WTC11 (cell line): ENCODE measurements around the gene MICAL2. TPM values are rescaled to one million over a fixed set of nuclear protein-coding genes. Genes with fewer than 3 reads are reported as not detected.

Source experiments
- ATAC-seq: fragments of 200-7000 bp; cut with Tn5 transposase; 2 replicates; pipeline ENCODE4 v1.10.0; 2021; ENCODE audit warnings: mild to moderate bottlenecking, moderate library complexity
- CTCF ChIA-PET: fragments of 300-600 bp; sonication (Branson Sonifier 250); formaldehyde crosslinking; loops from one replicate; lab custom pipeline; 2021; ENCODE audit warnings: antibody characterized with exemption; lab: Charles Lee
- POLR2A ChIA-PET: fragments of 350-600 bp; sonication (Branson Sonifier 250); formaldehyde crosslinking; loops from one replicate; lab custom pipeline; 2021; ENCODE audit warnings: antibody characterized with exemption; lab: Charles Lee
- DNase-seq: peaks from one replicate; pipeline ENCODE4 v3.0.0; 2021; ENCODE audit warnings: low spot score
- H3K27ac Mint-ChIP-seq: 2 replicates; pipeline ENCODE4 v1.8.0; 2021; ENCODE audit warnings: mixed read lengths
- H3K27me3 Mint-ChIP-seq: 2 replicates; pipeline ENCODE4 v1.8.0; 2021; ENCODE audit warnings: low read depth, mild to moderate bottlenecking, moderate library complexity, mixed read lengths
- H3K36me3 Mint-ChIP-seq: 2 replicates; pipeline ENCODE4 v1.8.0; 2021; ENCODE audit warnings: mixed read lengths
- H3K4me1 Mint-ChIP-seq: 2 replicates; pipeline ENCODE4 v1.8.0; 2022; ENCODE audit warnings: mixed read lengths
- H3K4me3 Mint-ChIP-seq: 2 replicates; pipeline ENCODE4 v1.8.0; 2021; ENCODE audit warnings: mild to moderate bottlenecking, moderate library complexity, mixed read lengths
- H3K9me3 Mint-ChIP-seq: 2 replicates; pipeline ENCODE4 v1.8.0; 2021; ENCODE audit warnings: mixed read lengths
- ETV6 ChIP-seq: sonication (generic); formaldehyde crosslinking; IDR thresholded peaks from 2 replicates; pipeline ENCODE4 v1.8.1; 2022; ENCODE audit warnings: mild to moderate bottlenecking, missing genetic modification reagents
- GTF2I ChIP-seq: fragments of 250-450 bp; sonication (Bioruptor Pico); conservative IDR thresholded peaks from 2 replicates; pipeline ENCODE4 v1.4.0; 2021; ENCODE audit warnings: mild to moderate bottlenecking
- IRF1 ChIP-seq: sonication (generic); formaldehyde crosslinking; IDR thresholded peaks from 2 replicates; pipeline ENCODE4 v1.8.0; 2023; ENCODE audit warnings: missing genetic modification reagents
- IRF2 ChIP-seq: sonication (generic); formaldehyde crosslinking; IDR thresholded peaks from 2 replicates; pipeline ENCODE4 v1.8.0; 2022; ENCODE audit warnings: low read depth, missing genetic modification reagents, borderline replicate concordance
- MXD4 ChIP-seq: fragments of 250-450 bp; sonication (Bioruptor Pico); IDR thresholded peaks from 2 replicates; pipeline ENCODE4 v1.8.0; 2021; ENCODE audit warnings: mild to moderate bottlenecking, moderate library complexity, borderline replicate concordance
- NFE2L1 ChIP-seq: sonication (generic); formaldehyde crosslinking; IDR thresholded peaks from 2 replicates; pipeline ENCODE4 v1.8.1; 2023; ENCODE audit warnings: missing genetic modification reagents
- NR1H2 ChIP-seq: sonication (generic); formaldehyde crosslinking; IDR thresholded peaks from 2 replicates; pipeline ENCODE4 v1.9.0; 2021; ENCODE audit warnings: mild to moderate bottlenecking, moderate library complexity, missing genetic modification reagents
- NR3C1 ChIP-seq: sonication (generic); formaldehyde crosslinking; conservative IDR thresholded peaks from 2 replicates; pipeline ENCODE4 v1.8.1; 2023; ENCODE audit warnings: low read depth, mild to moderate bottlenecking, missing genetic modification reagents
- ZNF121 ChIP-seq: sonication (generic); formaldehyde crosslinking; IDR thresholded peaks from 2 replicates; pipeline ENCODE4 v1.8.0; 2023; ENCODE audit warnings: missing genetic modification reagents
- ZNF138 ChIP-seq: sonication (generic); formaldehyde crosslinking; conservative IDR thresholded peaks from 2 replicates; pipeline ENCODE4 v1.8.1; 2022; ENCODE audit warnings: mild to moderate bottlenecking, moderate library complexity, missing genetic modification reagents
- ZNF423 ChIP-seq: fragments of 250-450 bp; sonication (Bioruptor Pico); IDR thresholded peaks from 2 replicates; pipeline ENCODE4 v2.1.2; 2022; ENCODE audit warnings: mild to moderate bottlenecking, moderate library complexity
- ZNF532 ChIP-seq: fragments of 250-450 bp; sonication (Bioruptor Pico); IDR thresholded peaks from 2 replicates; pipeline ENCODE4 v1.9.0; 2021; ENCODE audit warnings: mild to moderate bottlenecking, borderline replicate concordance
- ZNF671 ChIP-seq: fragments of 250-450 bp; sonication (Bioruptor Pico); IDR thresholded peaks from 2 replicates; pipeline ENCODE4 v1.8.0; 2021; ENCODE audit warnings: mild to moderate bottlenecking
- total RNA-seq: library from RNA; stranded (reverse); gene quantifications from 3 replicates; pipeline ENCODE4 v1.2.3, GENCODE V29; 2021
- TF ChIP-seq, protein P1 (sequence below): sonication (generic); formaldehyde crosslinking; IDR thresholded peaks from 2 replicates; pipeline ENCODE4 v1.8.0; 2022; ENCODE audit warnings: mild to moderate bottlenecking, missing genetic modification reagents

The MICAL2 gene
- total RNA-seq, 1 experiment from 2014 or later: 3.1 TPM

DNA sequence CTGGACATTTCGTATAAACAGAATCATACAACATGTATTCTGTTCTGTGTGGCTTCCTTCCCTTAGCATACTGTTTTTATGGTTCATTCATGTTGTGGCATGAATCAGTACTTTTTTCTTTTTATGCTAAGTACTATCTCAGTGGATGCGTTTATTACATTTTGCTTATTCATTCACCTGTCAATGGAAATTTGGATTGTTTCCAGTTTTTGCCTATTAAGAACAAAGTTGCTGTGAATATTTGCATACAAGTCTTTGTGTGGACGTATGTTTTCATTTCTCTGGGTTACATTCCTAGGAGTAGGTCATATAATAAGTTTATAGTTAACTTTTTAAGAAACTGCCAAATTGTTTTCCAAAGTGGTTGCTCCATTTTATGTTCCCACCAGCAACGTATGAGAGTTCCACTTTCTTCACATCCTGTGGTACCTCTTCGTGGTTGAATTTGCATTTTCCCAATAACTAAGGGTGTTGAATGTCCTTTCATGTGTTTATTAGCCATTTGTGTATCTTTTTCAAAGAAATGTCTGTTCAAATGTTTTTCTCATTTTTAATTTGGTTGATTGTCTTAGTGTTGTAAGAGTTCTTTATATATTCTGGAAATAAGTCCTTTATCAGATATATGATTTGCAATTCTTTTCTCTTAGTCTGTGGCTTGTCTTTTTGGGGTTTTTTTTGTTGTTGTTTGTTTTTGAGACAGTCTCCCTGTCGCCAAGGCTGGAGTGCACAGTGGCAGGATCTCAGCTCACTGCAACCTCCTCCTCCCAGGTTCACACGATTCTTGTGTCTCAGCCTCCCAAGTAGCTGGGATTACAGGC lies 46.0 kb upstream of the MICAL2 start:
- DNase-seq: no peak
- ChIA-PET POLR2A (no interaction called here), CTCF (interaction anchor here (1.2 kb wide), 1 partner anchor 11 kb away, joined by 3 read pairs; no protein-coding TSS in a partner anchor)
- Mint-ChIP-seq H3K27ac (no peak overlapping the region), H3K4me1 (peaks cover 26% of the 10 kb centered on the region), H3K9me3 (peaks cover 11% of the 10 kb centered on the region), H3K36me3 (0 out of 2 replicates have a peak, but pooled peaks cover 4% of the 10 kb centered on the region), H3K4me3 (no peak overlapping the region), H3K27me3 (no peaks in the 10 kb centered on the region; the same call in 1 of the 2 replicates)
- ATAC-seq: no peak
- TF ChIP-seq ZNF671 (CRISPR knock-in tag) (no peak), GTF2I (no peak), ETV6 (CRISPR knock-in tag) (no peak), NR3C1 (CRISPR knock-in tag) (no peak), ZNF423 (CRISPR knock-in tag) (no peak), IRF1 (CRISPR knock-in tag) (no peak), IRF2 (no peak), ZNF121 (no peak), NFE2L1 (CRISPR knock-in tag) (no peak), MXD4 (CRISPR knock-in tag) (no peak), NR1H2 (no peak), ZNF138 (CRISPR knock-in tag) (no peak)
- TF ChIP-seq, protein P1, sequence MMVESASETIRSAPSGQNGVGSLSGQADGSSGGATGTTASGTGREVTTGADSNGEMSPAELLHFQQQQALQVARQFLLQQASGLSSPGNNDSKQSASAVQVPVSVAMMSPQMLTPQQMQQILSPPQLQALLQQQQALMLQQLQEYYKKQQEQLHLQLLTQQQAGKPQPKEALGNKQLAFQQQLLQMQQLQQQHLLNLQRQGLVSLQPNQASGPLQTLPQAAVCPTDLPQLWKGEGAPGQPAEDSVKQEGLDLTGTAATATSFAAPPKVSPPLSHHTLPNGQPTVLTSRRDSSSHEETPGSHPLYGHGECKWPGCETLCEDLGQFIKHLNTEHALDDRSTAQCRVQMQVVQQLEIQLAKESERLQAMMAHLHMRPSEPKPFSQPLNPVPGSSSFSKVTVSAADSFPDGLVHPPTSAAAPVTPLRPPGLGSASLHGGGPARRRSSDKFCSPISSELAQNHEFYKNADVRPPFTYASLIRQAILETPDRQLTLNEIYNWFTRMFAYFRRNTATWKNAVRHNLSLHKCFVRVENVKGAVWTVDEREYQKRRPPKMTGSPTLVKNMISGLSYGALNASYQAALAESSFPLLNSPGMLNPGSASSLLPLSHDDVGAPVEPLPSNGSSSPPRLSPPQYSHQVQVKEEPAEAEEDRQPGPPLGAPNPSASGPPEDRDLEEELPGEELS (CRISPR knock-in tag): no peak

DNA sequence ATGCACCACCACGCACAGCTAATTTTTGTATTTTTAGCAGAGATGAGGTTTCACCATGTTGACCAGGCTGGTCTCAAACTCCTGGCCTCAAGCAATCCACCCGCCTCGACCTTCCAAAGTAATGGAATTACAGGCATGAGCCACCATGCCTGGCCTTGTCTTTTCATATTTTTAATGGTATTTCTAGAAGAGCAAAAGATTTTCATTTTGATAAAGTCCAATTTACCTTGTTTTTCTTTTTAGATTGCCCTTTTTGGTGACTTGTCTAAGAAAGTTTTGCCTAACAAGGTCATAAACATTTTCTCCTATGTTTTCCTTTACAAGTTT lies 45.5 kb upstream of the MICAL2 start:
- Mint-ChIP-seq H3K27ac (no peak overlapping the region), H3K36me3 (0 out of 2 replicates have a peak, but pooled peaks cover 4% of the 10 kb centered on the region), H3K4me3 (no peak overlapping the region), H3K27me3 (no peaks in the 10 kb centered on the region; the same call in 1 of the 2 replicates), H3K4me1 (peaks cover 26% of the 10 kb centered on the region)
- CTCF ChIA-PET: interaction anchor here (1.2 kb wide), 1 partner anchor 12 kb away, joined by 3 read pairs; no protein-coding TSS in a partner anchor
- POLR2A ChIA-PET: no interaction called here
- no peak for TF ChIP-seq ZNF532 (CRISPR knock-in tag)
- TF ChIP-seq, all 79 proteins: peak for 0
- no peak for DNase-seq
- no peak for ATAC-seq
- peaks cover 11% of the 10 kb centered on the region for H3K9me3 Mint-ChIP-seq
